Epithelial cell of proximal tubule (primary cell): ENCODE results near the gene NAP1L2. TPM values are rescaled to one million over a fixed set of nuclear protein-coding genes. Genes with fewer than 3 reads are reported as not detected.
A peak's percentile ranks its signal among the peaks of the same experiment; 100 is the strongest.

Experiments
- DNase-seq: peaks from one replicate; pipeline ENCODE4 v3.0.0-alpha.2; 2011; ENCODE audit warnings: low read depth
- H3K4me3 ChIP-seq: 2 replicates; pipeline ENCODE4 v1.5.1; 2011; ENCODE audit warnings: low read depth, mild to moderate bottlenecking, low read length
- total RNA-seq: library from RNA; depleted of rRNA; stranded (reverse); fragments of >200 nt; gene quantifications from 2 replicates; pipeline ENCODE4 v1.2.3, GENCODE V29; 2015
- TF ChIP-seq, protein P1 (sequence below): conservative IDR thresholded peaks from 2 replicates; pipeline ENCODE4 v1.5.1; 2012; ENCODE audit warnings: low read depth, mild to moderate bottlenecking, low read length

NAP1L2 gene, protein sequence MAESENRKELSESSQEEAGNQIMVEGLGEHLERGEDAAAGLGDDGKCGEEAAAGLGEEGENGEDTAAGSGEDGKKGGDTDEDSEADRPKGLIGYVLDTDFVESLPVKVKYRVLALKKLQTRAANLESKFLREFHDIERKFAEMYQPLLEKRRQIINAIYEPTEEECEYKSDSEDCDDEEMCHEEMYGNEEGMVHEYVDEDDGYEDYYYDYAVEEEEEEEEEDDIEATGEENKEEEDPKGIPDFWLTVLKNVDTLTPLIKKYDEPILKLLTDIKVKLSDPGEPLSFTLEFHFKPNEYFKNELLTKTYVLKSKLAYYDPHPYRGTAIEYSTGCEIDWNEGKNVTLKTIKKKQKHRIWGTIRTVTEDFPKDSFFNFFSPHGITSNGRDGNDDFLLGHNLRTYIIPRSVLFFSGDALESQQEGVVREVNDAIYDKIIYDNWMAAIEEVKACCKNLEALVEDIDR
- 0.22 TPM in 1 of 2 replicates, not detected in the other for total RNA-seq

DNA sequence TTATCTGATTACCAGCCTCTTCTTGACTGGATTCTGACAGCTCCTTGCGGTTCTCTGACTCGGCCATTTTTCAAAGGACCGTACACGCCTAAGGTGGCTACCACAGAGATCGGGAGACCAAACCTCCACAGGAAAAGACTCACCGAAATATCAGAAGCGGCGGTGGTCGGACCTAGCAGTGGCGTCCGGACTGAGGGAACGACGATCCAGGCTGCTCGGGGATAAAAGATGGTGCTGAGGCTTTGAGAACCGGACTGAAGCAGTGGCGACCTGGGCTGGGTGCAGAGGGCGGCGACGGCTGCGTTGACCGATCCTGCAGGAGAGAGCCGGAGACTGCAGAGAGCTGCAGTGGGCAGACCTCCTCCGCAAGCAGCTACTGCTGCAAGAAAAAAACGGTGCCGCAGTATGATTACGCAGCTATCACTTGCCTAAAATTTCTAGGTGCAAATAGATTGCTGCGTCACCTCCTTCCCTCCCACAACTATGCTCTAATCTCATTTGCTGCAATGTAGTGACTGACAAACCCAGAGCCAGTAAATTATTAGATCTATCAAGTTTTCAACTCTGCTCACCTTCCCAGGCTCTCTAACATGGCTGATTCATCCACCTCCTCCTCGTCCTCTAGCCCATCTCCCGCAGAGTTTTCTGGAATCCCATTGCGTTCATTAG, at the start of gene NAP1L2:
Gene NAP1L2, minus strand, starts transcription at position 426 of the 669 bp plus-strand sequence. Its CDS starts 359 bp downstream, at position 67.
- DNase-seq = no peak
- peak within 1 kb of the TSS; percentile 61 for H3K4me3 ChIP-seq
- TF ChIP-seq, protein P1, sequence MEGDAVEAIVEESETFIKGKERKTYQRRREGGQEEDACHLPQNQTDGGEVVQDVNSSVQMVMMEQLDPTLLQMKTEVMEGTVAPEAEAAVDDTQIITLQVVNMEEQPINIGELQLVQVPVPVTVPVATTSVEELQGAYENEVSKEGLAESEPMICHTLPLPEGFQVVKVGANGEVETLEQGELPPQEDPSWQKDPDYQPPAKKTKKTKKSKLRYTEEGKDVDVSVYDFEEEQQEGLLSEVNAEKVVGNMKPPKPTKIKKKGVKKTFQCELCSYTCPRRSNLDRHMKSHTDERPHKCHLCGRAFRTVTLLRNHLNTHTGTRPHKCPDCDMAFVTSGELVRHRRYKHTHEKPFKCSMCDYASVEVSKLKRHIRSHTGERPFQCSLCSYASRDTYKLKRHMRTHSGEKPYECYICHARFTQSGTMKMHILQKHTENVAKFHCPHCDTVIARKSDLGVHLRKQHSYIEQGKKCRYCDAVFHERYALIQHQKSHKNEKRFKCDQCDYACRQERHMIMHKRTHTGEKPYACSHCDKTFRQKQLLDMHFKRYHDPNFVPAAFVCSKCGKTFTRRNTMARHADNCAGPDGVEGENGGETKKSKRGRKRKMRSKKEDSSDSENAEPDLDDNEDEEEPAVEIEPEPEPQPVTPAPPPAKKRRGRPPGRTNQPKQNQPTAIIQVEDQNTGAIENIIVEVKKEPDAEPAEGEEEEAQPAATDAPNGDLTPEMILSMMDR = no peak

DNA sequence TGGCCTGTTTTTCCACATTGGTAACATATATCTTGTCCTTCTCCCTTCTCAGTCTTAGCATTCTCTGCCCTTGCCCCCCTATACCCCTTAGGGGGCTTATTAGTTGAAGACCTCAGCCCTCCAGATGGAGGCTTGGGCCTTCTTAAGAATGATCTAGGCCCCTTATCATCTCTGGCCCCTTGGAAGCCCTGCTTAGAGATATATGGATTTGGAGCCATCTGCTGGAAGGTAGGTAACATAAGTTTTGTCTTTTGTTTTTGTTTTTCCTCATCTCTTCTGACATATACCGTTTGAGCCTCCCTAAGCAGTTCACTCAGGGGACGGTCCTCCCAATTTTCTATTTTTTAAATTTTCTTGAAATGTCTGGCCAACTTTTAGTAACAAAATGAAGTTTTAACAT, 48.3 kb upstream of the NAP1L2 start:
- no peak overlapping the region for H3K4me3 ChIP-seq
- TF ChIP-seq, protein P1 = peak; percentile 32
- no peak for DNase-seq

GRCh38 chrX:73239242-73239641, 24.6 kb upstream of the NAP1L2 start:
- TF ChIP-seq, protein P1 = no peak
- no peak overlapping the region for H3K4me3 ChIP-seq
- DNase-seq = no peak

DNA sequence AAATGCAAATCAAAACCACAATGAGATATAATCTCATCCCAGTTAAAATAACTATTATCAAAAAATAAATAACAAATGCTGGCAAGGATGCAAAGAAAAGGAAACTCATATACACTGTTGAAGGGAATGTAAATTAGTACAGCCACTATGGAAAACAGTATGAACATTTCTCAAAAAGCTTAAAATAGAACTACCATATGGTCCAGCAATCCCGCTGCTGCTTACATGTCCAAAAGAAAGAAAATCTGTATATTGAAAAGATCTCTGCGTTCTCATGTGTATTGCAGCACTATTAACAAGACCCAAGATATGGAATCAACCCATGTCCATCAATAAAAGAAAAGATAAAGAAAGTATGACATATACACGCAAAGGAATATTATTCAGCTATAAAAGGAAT, 3.0 kb upstream of the NAP1L2 start:
- no peak overlapping the region for H3K4me3 ChIP-seq
- TF ChIP-seq, protein P1 = no peak
- no peak for DNase-seq

DNA sequence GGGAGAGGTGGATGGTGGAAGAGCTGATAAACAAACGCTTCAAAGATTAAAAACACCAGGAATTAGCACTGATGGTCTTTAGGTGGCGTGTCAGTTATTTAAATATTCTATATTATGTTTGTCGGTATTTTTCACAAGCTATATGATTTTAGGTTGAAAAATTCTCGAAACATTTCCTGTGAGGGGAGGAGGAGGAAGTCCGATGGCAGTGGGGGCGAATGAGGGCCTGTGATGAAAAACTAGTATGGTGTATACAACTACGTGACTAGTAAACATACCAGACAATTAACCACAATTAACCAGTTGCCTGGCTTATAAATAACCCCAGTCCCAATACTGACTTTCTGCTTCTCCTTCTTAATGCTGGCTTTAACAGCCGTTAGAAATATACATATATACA, 595 bp upstream of the NAP1L2 start:
- no peak for DNase-seq
- peak overlapping the region; percentile 61 for H3K4me3 ChIP-seq
- TF ChIP-seq, protein P1 = no peak

- TF ChIP-seq, protein P1 = no peak
- DNase-seq = no peak
- peak overlapping the region; percentile 61 for H3K4me3 ChIP-seq
Measured at GRCh38 chrX:73213734-73214425, 771 bp downstream of the NAP1L2 start.
